HG02981 (cell line): ENCODE results near the gene TMEM38A.
"Not testable (repeated sequence)": the region's sequence is repeated elsewhere in the genome, so short reads cannot be mapped to it uniquely, and the experiment has no call there.

Experiments used
- ATAC-seq: cut with Tn5 transposase; IDR thresholded peaks from one replicate; pipeline ENCODE4 v1.9.1; 2021; ENCODE audit warnings: mild to moderate bottlenecking, moderate library complexity; ENCODE audit not compliant: unreplicated experiment

The TMEM38A gene

DNA sequence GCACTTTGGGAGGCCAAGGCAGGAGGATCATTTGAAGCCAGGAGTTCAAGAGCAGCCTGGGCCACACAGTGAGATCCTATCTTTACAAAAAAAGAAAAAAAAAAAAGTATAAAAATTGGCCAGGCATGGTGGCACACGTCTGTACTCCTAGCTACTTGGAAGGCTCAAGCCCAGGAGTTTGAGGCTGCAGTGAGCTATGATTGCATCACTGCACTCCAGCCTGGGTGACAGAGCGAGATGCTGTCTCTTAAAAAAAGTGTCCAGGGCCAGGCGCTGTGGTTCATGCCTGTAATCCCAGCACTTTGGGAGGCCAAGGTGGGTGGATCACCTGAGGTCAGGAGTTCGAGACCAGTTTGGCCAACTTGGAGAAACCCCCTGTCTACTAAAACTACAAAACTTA is 12.9 kb downstream of the TMEM38A start:
- ATAC-seq, result not testable (repeated sequence)

DNA sequence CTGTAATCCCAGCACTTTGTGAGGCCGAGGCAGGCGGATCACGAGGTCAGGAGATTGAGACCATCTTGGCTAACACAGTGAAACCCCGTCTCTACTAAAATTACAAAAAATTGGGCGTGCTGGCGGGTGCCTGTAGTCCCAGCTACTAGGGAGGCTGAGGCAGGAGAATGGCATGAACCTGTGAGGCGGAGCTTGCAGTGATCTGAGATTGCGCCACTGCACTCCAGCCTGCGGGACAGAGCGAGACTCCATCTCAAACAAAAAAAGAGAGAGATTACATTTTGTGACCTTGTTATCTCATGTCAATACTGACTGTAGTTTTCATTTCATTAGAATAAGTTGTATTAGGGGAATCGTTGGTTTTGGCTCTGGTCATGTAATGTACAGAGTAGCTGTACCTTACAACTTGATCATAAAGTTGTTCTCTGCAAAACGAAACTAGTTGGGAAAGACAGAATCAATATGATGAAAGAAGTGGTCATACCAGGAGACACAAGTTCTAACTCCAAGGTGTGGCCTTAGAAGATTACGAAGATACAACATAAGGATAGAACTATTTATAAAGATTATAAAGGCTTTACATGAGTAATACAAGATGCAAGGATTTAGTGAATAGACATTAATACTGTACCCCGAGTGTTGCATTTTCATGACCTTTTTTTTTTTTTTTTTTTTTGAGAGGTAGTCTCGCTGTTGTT is 15.3 kb downstream of the TMEM38A start:
- ATAC-seq, result no peak

DNA sequence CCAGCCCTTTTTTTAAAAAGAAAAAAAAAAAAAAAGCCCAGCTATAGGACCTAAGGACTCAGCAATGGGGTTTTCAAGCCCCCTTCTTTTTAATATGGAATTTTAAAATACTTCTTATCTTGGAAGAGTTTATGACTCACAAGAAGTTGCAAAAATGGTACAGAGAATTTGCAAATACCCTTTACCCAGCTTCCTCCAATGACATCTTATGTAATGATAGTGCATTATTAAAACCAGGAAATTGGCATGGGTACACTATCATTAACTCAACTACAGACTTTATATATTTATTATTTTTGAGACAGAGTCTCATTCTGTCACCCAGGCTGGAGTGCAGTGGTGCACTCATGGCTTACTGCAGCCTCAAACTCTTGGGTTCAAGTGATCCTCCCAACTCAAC is 16.1 kb downstream of the TMEM38A start:
- no peak for ATAC-seq

DNA sequence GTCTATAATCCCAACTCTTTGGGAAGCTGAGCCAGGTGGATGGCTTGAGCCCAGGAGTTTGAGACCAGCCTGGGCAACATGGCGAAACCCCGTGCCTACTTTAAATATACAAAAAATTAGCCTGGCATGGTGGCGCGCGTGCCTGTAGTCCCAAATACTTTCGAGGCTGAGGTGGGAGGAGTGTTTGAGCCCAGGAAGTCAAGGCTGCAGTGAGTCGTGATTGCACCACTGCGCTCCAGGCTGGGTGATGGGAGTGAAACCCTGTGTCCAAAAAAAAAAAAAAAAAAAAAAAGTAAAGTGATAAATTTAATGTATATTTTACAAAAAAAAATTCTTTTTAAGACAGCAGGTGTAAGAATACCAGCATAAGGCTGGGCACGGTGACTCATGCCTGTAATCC is 17.6 kb downstream of the TMEM38A start:
- no peak for ATAC-seq

DNA sequence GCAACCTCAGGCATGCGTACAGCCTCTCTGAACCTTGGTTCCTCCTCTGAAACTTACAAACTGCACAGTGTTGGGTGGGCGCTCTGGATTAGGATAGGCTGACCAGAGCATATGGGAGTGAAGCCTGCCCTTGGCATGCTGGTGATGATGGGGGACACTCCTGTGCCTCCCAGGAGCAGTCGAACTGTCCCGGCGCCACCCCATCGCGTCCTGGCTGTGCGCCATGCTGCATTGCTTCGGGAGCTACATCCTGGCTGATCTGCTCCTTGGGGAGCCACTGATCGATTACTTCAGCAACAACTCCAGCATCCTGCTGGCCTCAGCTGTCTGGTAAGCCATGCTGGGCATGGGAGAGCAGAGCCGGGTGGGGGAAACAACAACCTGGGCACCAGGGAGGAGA is 18.9 kb downstream of the TMEM38A start:
- no peak for ATAC-seq

DNA sequence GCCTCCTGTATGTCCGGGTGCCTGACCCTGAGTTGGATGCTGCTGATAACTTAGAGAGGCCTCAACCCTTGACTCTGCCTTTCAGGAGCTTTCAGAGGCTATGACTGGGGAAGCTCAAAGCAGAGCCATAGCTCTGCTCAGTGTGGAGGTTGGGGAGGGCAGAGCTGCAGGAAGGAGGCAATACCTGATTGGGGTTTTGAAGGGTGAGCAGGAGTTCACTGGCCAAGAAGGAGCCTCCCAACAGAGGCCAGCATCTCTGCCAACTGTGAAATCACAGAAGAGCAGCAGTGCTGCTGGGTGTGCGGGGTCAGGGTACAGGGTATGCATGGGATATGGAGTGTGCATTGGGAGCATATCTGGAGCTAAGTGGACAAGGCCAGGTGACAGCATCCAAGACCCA is 21.6 kb downstream of the TMEM38A start:
- ATAC-seq, result no peak

DNA sequence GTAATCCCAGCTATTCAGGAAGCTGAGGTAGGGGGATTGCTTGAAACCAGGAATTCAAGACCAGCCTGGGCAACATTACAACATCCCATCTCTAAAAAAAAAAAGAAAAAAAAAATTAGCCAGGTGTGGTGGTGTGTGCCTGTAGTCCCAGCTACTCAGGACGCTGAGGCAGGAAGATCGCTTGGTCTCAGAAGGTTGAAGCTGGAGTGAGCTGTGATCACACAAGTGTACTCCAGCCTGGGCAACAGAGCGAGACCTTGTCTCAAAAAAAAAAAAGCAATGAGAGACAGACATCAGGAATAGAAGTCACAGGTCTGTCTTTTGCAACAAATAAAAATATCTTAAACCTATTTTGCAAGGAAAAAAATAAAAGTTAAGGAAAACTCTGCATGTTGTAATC is 23.3 kb downstream of the TMEM38A start:
- no peak for ATAC-seq

DNA sequence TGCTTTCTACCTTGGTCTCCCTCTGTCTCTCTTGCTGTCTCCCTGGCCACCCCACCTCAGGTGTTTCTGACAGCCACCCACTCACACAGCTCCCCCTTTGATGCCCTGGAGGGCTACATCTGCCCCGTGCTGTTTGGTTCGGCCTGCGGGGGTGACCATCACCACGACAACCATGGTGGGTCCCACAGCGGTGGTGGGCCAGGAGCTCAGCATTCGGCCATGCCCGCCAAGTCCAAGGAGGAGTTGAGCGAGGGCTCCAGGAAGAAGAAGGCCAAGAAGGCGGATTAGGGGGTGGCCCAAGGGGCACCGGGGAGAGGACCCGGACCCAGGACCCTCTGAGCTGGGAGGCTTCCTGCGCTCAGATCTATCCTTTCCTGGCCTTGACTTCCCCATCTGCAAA is 27.1 kb downstream of the TMEM38A start:
- ATAC-seq, result no peak

DNA sequence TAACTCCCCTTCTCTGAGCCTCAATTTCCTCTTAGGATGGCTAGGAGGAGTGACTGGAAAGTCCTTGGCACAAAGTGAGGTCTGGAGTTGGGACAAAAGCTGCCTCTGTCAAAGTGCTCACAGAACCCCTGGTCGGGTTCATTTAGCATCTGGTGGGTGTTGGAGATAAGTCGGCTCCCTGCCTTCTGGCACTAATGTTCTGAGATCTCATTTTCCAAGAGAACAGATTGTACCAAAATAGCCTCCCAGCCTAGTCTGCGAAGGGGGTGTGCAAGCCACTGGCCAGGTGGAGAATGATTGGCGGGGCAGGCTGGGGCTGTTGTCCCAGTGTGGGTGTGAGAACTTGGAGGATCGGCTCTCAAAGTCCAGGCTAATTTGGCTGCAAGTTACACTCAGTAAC is 38.0 kb downstream of the TMEM38A start:
- ATAC-seq, result no peak

DNA sequence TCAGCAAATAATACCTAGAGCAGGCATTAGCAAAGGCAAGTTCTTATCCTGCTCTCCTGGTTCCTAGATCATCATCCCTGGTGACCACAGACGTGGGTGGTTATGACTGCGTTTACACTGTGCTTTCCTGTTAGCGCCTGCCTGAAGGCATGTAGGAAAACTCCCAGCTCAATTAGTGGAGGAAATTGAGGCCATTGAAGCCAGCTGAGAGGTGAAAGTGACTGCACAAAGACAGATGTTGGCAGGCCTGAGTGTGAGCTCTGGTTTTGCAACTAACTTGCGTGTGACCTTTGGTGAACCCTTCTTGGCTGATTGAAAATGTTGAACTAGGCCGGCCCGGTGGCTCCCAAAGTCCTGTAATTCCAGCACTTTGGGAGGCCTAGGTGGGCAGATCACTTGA is 41.2 kb downstream of the TMEM38A start:
- ATAC-seq, result no peak

DNA sequence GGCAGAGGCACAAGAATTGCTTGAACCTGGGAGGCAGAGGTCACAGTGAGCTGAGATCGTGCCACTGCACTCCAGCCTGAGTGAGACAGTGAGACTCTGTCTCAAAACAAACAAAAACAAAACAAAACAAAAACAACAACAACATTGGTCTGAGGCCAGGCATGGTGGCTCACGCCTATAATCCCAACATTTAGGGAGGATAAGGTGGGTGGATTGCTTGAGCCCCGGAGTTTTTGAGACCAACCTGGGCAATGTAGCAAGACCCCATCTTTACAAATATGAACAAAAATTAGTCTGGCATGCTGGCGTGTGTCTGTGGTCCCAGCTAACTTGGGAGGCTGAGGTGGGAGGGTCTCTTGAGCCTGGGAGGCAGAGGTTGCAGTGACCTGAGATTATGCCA is 42.7 kb downstream of the TMEM38A start:
- no peak for ATAC-seq

DNA sequence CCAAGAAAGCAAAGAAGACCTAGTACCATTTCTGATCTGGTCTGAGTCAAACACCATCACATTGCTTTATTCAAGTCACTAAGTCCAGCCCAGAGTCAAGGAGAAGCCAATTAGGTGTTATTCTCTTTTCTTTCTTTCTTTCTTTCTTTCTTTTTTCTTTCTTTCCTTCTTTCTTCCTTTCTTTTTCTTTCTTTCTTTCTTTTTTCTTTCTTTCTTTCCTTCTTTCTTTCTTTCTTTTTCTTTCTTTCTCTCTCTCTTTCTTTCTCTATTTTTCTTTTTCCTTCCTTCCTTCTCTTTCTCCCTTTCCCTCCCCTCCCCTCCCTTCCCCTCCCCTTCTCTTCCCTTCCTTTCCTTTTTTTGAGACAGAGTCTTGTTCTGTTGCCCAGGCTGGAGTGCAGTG is 49.9 kb downstream of the TMEM38A start:
- not testable (repeated sequence) for ATAC-seq

DNA sequence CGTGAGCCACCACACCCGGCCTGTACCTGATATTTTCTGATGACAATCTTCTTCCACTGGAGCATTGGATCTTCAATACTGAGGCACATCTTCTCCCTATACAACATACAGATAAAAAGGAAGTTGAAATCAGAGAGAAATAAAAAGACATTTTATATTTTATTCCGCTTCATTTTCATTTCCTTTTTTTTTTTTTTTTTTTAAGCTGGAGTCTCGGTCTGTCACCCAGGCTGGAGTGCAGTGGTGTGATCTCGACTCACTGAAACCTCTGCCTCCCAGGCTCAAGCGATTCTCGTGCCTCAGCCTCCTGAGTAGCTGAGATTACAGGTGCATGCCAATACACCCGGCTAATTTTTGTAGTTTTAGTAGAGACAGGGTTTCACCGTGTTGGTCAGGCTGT is 51.4 kb downstream of the TMEM38A start:
- not testable (repeated sequence) for ATAC-seq

DNA sequence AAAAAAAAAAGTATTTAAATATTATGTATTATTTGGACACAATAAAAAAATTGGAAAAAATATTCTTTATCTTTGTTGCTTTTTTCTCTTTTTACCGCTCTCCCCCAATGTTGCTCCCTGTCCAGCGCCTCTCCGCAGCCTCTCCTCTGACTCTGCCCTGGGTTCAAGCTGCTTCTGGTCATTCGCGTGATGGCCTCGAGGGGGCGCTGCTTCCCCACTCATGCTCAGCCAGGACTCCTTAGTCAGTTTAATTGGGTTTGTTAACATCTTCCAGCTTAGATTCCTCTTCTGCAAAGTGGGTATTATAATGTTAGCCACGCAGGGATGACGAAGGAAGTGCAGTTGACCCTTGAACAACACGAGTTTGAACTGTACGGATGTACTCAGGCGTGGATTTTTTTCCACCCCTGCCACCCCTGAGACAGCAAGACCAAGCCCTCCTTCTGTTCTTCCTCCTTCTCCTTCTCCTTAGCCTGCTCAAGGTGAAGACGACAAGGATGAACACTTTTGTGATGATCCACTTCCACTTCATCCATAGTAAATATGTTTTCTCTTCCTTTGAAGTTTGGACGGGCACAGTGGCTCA is 53.9 kb downstream of the TMEM38A start:
- no peak for ATAC-seq

DNA sequence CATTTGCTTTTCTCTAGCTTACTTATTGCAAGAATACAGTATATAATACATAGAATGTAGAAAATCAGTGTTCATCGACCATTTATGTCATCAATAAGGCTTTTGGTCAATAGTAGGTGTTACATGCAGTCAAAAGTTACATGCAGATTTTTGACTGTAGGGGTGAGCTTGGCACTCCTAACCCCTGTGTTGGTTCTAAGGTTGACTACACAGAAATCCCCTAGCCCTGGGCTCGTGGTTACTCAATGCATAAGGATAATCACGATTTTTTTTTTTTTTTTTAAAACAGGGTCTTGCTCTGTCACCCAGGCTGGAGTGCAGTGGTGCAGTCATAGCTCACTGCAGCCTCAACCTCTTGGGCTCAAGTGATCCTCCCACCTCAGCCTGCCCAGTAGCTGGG is 54.7 kb downstream of the TMEM38A start:
- no peak for ATAC-seq

DNA sequence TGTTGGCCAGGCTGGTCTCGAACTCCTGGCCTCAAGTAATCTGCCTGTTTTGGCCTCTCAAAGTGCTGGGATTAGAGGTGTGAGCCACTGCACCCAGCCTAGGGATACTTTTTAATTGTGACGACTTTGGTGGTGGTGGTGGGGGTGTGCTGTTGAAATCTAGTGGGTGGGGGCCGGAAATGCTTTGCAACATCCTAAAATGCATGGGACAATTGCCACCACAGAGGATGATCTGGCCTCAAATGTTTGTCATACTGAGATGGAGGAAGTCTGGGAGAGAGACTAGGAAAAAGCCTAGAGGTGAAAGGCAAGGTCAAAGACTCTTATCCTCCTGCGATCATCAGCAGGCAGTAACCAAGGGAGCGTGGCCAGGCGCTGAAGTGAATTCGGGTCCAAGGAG is 60.1 kb downstream of the TMEM38A start:
- no peak for ATAC-seq

DNA sequence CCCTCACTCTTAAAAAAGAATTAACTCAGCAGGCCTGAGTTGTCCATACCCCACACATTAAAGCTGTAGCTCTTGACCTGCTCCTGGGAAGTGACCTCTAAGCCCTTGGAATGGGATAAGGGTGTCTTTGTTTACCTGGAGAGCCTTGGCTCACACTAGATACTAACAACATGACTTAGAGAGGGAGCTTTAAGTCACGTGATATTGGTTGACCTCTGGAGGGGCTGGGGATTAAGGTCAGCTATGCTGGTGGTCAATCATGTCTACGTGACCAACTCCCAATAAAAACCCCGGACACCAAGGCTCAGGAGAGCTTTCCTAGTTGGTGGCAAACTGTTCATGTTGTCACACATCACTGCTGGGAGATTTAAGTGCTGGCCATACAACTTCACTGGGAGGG is 61.7 kb downstream of the TMEM38A start:
- no peak for ATAC-seq

DNA sequence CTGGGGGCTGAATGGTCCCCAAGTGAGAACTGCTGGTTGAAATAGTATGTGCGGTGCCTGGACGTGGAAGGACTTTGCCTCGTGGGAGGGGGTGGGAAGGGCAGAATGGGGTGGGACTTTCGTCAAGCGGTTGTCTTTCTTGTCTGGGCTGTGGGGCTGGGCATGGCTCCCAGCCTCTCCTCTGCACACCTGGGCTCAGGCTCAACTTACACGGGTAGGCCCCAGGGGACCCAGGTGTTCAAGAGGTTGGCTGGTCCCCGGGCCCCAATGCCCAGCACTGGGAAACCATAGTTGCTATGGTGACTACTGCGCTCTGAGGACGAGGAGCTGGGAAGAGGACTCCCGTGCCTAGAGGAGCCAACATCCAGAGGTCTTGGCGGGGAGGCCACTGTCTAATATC is 66.0 kb downstream of the TMEM38A start:
- no peak for ATAC-seq

DNA sequence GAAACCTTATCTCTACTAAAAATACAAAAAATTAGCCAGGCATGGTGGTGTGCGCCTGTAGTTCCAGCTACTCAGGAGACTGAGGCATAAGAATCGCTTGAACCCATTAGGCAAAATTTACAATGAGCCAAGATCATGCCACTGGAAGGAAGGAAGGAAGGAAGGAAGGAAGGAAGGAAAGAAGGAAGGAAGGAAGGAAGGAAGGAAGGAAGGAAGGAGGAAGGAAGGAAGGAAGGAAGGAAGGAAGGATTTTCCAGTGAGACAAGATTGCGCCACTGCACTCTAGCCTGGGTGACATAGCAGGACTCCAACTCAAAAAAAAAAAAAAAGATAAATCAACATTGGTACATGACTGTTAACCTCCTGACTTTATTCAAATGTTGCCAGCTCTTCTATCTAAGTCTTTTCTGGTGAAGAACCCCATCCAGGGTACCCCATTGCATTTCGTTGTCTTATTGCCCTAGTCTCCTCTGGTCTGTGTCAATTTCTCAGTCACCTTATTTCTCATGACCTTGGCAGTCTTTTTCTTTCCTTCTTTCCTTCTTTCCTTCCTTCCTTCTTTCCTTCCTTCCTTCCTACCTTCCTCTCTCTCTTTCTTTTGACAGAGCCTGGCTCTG is 74.8 kb downstream of the TMEM38A start:
- ATAC-seq, result not testable (repeated sequence)

DNA sequence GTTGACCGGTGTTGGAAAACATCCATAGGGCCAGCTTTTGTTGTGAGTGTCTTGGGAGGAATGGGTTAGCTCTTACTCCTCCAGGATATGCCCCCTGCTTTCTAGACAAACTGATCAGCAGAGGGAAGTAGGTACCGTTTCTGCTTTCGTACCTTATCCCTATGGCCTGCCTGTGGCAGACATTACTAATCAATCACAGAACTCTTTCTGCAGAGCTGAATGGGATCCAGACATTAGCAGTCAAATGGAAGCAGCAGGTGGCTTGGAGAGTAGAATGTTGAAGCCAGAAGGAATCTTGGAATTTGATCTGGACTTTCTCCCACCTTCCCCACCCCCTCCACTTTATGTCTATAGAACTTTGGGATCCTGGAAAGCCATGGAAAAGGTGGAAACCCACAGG is 75.8 kb downstream of the TMEM38A start:
- ATAC-seq, result no peak

DNA sequence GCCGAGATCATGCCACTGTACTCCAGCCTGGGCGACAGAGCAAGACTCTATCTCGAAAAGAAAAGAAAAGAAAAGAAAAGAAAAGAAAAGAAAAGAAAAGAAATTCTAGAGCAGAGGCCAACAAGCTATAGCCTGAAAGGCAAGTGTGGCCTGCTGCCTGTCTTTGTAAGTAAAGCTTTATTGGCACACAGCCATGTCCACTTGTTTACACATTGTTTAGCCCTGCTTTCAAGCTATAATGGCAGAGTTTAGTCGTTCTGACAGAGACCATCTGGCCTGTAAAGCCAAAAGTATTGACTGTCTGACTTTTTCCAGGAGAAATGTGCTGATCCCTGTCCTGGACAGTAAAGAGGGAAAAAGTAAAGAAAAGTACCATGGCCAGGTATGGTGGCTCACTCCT is 77.0 kb downstream of the TMEM38A start:
- no peak for ATAC-seq

DNA sequence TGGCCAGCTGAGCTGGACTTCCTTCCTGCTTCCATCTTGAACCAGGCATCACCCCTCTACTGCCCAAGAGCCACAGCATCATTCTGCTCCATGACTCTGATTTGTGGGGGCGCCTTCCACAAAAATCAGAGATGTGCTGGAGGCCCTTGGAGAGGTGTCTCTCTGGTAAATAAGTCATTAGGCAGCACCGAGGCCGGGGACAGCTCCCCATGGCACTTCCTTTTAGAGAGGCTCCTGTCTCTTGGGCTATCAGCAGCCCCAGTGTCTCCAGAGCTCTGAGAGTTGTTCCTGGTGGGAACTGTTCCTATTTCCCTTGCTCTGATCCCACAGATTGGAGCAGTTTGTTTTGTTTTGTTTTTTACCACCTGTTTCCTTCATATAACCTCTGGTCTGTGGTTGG is 78.6 kb downstream of the TMEM38A start:
- no peak for ATAC-seq
